ENCODE results near the gene ABHD12. TPM values are rescaled to one million over a fixed set of nuclear protein-coding genes. Genes with fewer than 3 reads are reported as not detected.
"Not testable (repeated sequence)": the region's sequence is repeated elsewhere in the genome, so short reads cannot be mapped to it uniquely, and the experiment has no call there.

ABHD12 gene
- total RNA-seq, 2 experiments from 2014 or later = 17.4 to 18.7 TPM

DNA sequence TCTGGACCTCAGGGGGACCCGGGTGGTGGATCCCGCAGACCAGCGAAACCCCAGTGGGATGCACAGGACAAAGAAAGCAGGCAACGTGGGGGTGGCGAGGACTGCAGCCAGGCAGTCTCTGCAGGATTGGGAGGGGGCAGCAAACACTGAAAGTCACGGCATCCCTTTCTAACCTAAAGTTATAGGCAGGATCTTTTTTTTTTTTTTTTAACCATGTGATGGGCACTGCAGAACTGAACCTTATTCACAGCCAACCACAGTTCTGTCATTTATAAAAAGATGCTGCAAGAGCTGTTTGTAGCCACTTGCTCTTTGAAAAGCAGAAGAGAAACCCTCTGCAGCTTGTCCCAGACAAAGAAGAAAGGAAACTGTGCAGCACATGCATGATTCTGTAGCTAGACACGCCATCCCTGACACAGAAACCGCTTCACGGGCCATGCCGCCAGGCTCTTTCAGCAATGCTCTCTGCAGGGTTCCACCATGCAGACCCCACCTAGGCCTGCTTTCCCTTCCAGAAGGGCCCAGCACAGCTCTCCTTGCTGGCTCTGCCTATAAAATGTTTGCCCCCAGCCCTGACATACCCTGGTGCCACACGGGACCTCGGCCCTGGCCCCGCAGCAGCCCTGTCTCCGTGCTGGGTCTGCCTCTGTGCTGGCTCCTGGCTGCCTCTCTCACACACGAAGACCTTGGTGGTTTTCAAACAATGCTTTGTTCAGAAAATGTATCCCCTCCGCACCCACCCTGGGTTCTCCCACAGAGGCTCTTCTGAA lies 72.0 kb downstream of the ABHD12 start:
- intact Hi-C loops (cut with DNase I, micrococcal nuclease) = loop anchor here in 1 of 2 experiments (10.0 kb wide), 1 partner anchor 306 kb away; the partner anchor contains the start of gene NANP
- Mint-ChIP-seq H3K9me3 (ENCODE audit: low read depth) (no peaks in the 10 kb centered on the region), H3K27me3 (no peaks in the 10 kb centered on the region), H3K4me1 (peaks cover 5% of the 10 kb centered on the region), H3K4me3 (no peak overlapping the region), H3K36me3 (ENCODE audit: low read depth) (peaks cover 10% of the 10 kb centered on the region), H3K27ac (no peak overlapping the region)
- ChIA-PET POLR2A (interaction anchor here (0.6 kb wide), 1 partner anchor 29 kb away, joined by 3 read pairs; no protein-coding TSS in a partner anchor), CTCF (no interaction called here)
- ATAC-seq = no peak
- DNase-seq = no peak

DNA sequence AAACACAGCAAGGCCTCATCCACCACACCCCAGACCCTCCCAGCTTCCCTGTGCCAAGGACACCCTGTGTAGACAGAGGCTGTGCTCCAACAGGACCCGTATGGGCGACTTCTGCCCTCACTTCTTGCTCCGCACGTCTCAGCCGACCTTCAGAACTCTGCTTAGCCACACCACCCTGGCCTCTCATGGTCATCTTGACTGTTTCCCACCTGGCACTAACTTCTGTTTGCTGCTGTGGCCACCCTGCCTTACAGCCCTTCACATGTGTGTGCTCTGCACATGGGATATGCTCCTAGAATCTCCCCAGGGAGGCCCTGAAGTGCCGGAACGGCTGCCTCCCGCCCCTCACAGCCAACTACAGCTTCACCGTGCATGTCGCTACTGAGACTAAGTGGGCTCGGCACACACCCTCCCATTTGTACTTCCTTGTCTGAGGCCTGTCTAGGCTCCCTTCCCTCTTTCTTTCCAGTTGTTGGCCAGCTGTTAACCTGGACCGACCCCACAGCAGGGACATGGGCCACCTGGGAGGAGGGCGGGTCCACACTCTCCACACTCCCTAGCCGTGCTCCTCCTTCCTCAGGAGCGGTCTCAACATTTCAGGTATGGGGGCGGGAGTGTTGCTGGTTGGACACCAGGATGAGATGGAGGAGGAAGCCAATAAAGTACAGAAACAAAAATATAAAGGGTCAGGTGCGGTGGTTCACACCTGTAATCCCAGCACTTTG lies 73.1 kb downstream of the ABHD12 start:
- H3K27me3 Mint-ChIP-seq = no peaks in the 10 kb centered on the region
- ChIA-PET CTCF (no interaction called here), POLR2A (no interaction called here)
- H3K4me1 Mint-ChIP-seq = peaks cover 6% of the 10 kb centered on the region
- ATAC-seq = no peak
- no peak for DNase-seq
- H3K27ac Mint-ChIP-seq = no peak overlapping the region
- H3K9me3 Mint-ChIP-seq (ENCODE audit: low read depth) = no peaks in the 10 kb centered on the region
- intact Hi-C loops (cut with DNase I, micrococcal nuclease) = loop anchor here in 1 of 2 experiments (10.0 kb wide), 1 partner anchor 307 kb away; the partner anchor contains the start of gene NANP
- H3K36me3 Mint-ChIP-seq (ENCODE audit: low read depth) = peaks cover 14% of the 10 kb centered on the region
- H3K4me3 Mint-ChIP-seq = no peak overlapping the region

DNA sequence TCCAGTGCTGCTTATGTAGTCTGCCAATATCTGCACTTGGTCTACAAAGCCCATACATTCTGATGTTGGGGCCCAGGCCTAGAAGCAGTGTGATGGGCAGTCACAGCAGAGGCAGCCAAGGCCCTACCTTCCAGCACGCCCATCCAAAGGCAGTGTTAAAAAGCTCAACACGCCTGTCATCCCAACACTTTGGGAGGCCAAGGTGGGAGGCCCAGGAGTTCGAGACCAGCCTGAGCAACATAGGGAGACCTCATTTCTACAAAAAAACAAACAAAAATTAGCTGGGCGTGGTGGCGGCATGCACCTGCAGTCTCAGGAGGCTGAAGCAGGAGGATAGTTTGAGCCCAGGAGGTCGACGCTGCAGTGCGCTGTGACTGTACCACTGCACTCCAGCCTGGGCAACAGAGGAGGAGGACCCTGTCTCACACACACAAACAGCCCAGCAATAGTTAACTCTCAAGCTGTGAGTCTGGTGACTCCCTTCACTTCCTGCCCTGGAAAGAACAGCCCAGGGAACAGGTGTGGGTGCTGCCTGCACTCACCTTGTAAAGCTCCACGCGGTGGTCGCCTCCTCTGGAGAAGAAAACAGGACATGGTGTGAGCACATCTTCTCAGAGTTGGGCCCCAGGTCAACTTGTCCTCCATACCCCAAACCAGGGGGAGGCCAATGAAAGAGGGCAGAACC lies 74.0 kb downstream of the ABHD12 start:
- intact Hi-C loops (cut with DNase I, micrococcal nuclease) = loop anchor here in 1 of 2 experiments (10.0 kb wide), 1 partner anchor 308 kb away; the partner anchor contains the start of gene NANP
- Mint-ChIP-seq H3K27ac (no peak overlapping the region), H3K9me3 (ENCODE audit: low read depth) (no peaks in the 10 kb centered on the region), H3K4me1 (peaks cover 9% of the 10 kb centered on the region), H3K4me3 (no peak overlapping the region), H3K27me3 (no peaks in the 10 kb centered on the region), H3K36me3 (ENCODE audit: low read depth) (peaks cover 10% of the 10 kb centered on the region)
- no peak for ATAC-seq
- ChIA-PET CTCF (no interaction called here), POLR2A (no interaction called here)
- no peak for DNase-seq

DNA sequence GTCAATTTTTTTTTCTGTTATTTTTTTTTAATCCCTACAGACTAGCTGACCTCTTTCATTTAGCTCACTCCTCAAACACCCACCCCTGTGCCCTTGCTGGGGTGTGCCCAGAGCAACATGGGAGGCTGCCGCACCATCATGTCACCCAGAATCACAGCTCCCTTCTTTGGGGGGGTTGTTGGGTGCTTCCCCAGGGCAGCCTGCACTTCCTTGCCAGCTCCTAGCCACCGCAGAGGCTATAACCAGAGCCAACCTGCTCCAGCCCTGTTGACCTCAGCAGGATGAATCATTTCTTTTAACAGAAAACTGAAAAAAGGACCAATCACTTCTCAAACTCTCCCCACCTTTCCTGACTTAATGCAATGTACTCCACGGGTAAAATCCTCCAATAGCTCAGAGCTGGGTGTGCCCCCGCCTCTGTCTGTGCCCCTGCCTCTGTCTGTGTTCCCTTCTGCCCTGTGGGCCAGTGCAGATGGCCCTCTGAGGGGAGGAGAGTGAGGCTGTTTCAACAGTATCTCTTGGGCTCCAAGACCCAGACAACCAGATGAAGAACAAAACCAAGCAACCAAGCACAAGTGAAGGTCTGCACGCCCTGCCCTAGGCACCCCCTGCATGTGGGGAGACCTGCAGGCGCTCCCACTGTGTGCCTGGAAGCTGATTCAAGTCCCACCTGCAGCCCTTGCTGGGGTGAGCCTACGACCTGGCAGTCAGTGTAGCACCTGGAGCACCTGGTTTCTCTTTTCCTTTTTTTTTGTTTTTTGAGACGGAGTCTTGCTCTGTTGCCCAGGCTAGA lies 75.0 kb downstream of the ABHD12 start:
- POLR2A ChIA-PET = no interaction called here
- no peak overlapping the region for H3K4me3 Mint-ChIP-seq
- intact Hi-C loops (cut with DNase I, micrococcal nuclease) = loop anchor here in 1 of 2 experiments (10.0 kb wide), 1 partner anchor 309 kb away; the partner anchor contains the start of gene NANP
- no peak for ATAC-seq
- no peaks in the 10 kb centered on the region for H3K9me3 Mint-ChIP-seq (ENCODE audit: low read depth)
- DNase-seq = no peak
- no peak overlapping the region for H3K27ac Mint-ChIP-seq
- no peaks in the 10 kb centered on the region for H3K27me3 Mint-ChIP-seq
- H3K4me1 Mint-ChIP-seq = peaks cover 19% of the 10 kb centered on the region
- CTCF ChIA-PET = no interaction called here
- peaks cover 6% of the 10 kb centered on the region for H3K36me3 Mint-ChIP-seq (ENCODE audit: low read depth)

DNA sequence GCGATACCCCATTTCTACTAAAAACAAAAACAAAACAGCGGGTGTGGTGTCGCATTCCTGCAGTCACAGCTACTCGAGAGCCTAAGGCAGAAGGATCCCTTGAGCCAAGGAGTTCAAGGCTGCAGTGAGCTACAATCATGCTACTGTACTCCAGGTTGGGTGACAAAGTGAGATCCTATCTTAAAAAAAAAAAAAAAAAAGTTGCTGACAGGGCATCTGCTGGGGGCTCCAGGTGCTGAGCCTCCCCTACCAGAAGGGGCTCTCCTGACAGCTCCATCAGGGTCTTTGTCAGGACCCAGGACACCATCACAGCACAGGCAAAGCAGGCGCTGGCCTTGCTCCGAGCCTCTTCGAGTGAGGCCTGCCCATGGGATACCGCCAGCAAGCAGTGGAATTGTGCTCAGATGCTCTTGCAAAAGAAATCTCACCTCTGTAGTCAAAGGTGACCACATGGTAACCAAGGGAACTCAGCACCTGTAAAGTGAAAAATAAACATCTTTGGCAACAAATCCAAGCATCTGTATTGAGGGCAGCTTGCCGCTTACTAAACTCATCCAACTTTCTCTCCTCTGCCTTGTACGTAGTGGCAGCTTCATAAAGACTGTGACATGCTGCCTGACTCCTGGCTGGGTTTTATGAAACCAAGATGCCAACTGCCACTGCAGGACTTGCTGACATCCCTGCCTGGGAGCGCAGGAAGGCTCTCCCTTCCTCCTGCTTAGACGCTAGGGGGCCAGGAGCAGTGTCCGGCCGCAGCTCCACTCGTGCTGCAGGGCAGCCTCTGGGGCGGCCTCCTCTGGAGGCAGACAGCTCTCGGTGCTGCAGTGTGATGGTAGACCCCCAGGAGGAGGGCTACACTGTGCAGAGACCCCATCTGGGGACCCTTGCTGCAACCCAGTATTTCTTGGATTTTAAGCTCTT lies 75.9 kb downstream of the ABHD12 start:
- no peaks in the 10 kb centered on the region for H3K9me3 Mint-ChIP-seq (ENCODE audit: low read depth)
- CTCF ChIA-PET = no interaction called here
- DNase-seq (no peak), ATAC-seq (no peak)
- H3K36me3 Mint-ChIP-seq (ENCODE audit: low read depth) = peaks cover 6% of the 10 kb centered on the region
- no peak overlapping the region for H3K4me3 Mint-ChIP-seq
- H3K27ac Mint-ChIP-seq = no peak overlapping the region
- H3K4me1 Mint-ChIP-seq = peaks cover 28% of the 10 kb centered on the region
- no peaks in the 10 kb centered on the region for H3K27me3 Mint-ChIP-seq
- POLR2A ChIA-PET = no interaction called here
- intact Hi-C loops (cut with DNase I, micrococcal nuclease) = loop anchor here in 1 of 2 experiments (5.0 to 10.0 kb wide), 3 partner anchors 257 to 367 kb away; partner anchors contain the start of genes ACSS1, CST7 and NANP

DNA sequence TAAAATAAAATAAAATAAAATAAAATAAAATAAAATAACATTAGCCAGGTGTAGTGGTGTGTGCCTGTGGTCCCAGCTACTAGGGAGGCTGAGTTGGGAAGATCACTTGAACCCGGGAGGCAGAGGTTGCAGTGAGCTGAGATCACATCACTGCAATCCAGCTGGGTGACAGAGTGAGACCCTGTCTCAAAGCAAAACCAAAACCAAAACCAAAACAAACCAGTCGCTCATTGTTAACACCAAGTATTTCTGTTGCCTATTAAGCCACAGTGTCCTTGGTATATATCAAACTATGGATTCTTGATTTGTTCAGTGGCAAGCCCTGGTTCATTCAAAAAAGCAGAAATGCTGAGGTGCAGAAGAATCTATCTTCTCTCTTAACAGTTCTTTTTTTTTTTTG lies 77.0 kb downstream of the ABHD12 start:
- no peaks in the 10 kb centered on the region for H3K27me3 Mint-ChIP-seq
- CTCF ChIA-PET = no interaction called here
- intact Hi-C loops (cut with DNase I, micrococcal nuclease) = loop anchor here in 1 of 2 experiments (5.0 to 10.0 kb wide), 3 partner anchors 256 to 366 kb away; partner anchors contain the start of genes ACSS1, CST7 and NANP

DNA sequence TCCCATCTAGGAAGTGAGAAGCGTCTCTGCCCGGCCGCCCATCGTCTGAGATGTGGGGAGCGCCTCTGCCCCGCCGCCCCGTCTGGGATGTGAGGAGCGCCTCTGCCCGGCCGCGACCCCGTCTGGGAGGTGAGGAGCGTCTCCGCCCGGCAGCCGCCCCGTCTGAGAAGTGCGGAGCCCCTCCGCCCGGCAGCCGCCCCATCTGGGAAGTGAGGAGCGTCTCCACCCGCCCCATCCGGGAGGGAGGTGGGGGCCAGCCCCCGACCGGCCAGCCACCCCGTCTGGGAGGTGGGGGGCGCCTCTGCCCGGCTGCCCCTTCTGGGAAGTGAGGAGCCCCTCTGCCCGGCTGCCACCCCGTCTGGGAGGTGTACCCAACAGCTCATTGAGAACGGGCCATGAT lies 77.9 kb downstream of the ABHD12 start:
- ATAC-seq; H3K9me3 Mint-ChIP-seq (ENCODE audit: low read depth); CTCF ChIA-PET; DNase-seq; H3K4me3 Mint-ChIP-seq; H3K27ac Mint-ChIP-seq; H3K27me3 Mint-ChIP-seq; H3K36me3 Mint-ChIP-seq (ENCODE audit: low read depth); POLR2A ChIA-PET: not testable (repeated sequence)
- H3K4me1 Mint-ChIP-seq = peaks cover 35% of the 10 kb centered on the region
- intact Hi-C loops (cut with DNase I, micrococcal nuclease) = loop anchor here in 1 of 2 experiments (5.0 to 10.0 kb wide), 3 partner anchors 255 to 365 kb away; partner anchors contain the start of genes ACSS1, CST7 and NANP

More for the DNA sequence above, 77.0 kb downstream of the ABHD12 start:
- H3K36me3 Mint-ChIP-seq (ENCODE audit: low read depth) = peaks cover 6% of the 10 kb centered on the region
- H3K4me1 Mint-ChIP-seq = peaks cover 35% of the 10 kb centered on the region
- no peak for ATAC-seq
- no peak for DNase-seq
- H3K4me3 Mint-ChIP-seq = no peak overlapping the region
- H3K9me3 Mint-ChIP-seq (ENCODE audit: low read depth) = no peaks in the 10 kb centered on the region
- POLR2A ChIA-PET = no interaction called here
- no peak overlapping the region for H3K27ac Mint-ChIP-seq

DNA sequence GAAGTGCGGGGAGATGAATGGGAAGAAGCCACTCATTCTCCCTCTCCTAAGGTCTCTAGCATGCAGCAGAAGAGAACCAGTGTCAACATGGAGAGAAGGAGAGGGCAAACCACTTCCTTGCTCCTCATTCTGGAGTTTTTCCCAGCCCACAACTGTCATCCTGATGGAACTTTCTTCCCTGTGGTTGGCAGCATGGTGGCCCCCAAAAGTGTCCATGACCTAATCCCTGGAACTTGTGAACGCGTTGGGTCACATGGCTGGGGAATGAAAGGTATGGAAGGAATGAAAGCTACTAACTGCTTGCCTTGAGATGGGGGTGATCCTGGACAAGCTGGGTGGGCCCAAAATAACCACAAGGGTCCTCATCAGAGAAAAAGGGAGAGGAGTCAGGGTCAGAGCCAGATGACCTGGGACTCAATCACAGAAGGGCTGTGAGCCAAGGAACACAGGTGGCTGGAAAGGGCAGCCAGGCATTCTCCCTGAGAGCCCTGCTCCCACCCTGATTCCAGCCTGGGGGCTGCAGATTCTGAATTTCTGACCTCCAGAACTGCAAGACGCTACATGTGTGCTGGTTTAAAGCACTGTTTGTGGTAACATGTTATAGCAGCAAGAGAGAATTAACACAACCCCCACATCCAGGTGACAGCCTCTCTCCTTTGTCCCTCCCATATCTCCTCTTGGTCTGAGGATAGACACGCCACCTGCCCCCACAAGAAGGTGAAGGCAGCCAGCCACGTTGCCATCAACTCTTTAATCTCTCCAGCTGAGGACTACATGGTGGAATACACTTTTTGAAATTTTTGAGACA lies 79.5 kb downstream of the ABHD12 start:
- Mint-ChIP-seq H3K4me1 (peaks cover 35% of the 10 kb centered on the region), H3K27me3 (no peaks in the 10 kb centered on the region), H3K4me3 (peak overlapping the region; percentile 59), H3K9me3 (ENCODE audit: low read depth) (no peaks in the 10 kb centered on the region), H3K36me3 (ENCODE audit: low read depth) (peaks cover 5% of the 10 kb centered on the region), H3K27ac (peak overlapping the region; percentile 94)
- ATAC-seq = no peak
- DNase-seq = no peak
- ChIA-PET POLR2A (interaction anchor here (0.6 kb wide), 4 partner anchors 69 to 325 kb away, joined by 3 read pairs; partner anchors contain the start of gene ABHD12), CTCF (interaction anchor here (1.0 to 1.6 kb wide), 4 partner anchors 11 to 96 kb away, joined by 3 to 6 read pairs (median 4); partner anchors contain the start of gene GINS1)
- intact Hi-C loops (cut with DNase I, micrococcal nuclease) = loop anchor here (1.0 to 10.0 kb wide), 9 partner anchors 62 to 364 kb away; partner anchors contain the start of genes ABHD12 (in 2 of the 2), ACSS1 (in 1 of the 2), APMAP (in 1 of the 2) and CST7 (in 1 of the 2)

DNA sequence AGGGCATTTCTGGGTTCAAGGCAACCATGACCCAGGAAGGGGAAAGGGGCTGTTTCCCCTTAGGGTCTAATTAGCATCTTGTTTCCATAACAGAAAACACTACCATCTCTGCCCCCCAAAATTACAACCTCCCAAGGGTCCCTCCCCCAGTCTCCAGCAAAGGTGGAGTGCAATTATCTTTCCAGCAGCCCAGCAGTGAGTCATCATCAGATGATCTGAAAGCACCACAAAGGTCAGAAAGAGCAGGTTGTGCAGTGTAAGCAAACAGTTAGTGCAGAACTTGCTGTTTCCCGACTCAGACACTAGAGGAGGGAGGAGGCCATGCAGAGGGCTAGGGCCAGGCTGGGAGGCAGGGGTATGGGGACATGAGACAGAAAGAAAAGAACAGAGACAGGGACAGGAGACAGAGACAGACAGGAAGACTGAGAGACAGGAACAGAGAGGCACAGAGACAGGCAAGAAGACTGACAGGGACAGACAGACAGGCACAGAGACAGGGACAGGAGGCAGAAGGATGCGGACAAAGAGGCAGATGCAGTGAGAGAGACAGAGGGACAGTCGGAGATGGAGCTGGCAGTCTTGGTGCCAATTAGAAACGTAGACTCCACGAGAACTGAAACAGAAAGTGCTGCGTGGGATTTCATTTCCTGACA lies 80.2 kb downstream of the ABHD12 start:
- DNase-seq (peak; percentile 79), ATAC-seq (peak; percentile 97)
- H3K27me3 Mint-ChIP-seq = no peaks in the 10 kb centered on the region
- intact Hi-C loops (cut with DNase I, micrococcal nuclease) = loop anchor here (1.0 to 10.0 kb wide), 9 partner anchors 62 to 363 kb away; partner anchors contain the start of genes ABHD12 (in 2 of the 2), ACSS1 (in 1 of the 2), APMAP (in 1 of the 2) and CST7 (in 1 of the 2)
- peaks cover 5% of the 10 kb centered on the region for H3K36me3 Mint-ChIP-seq (ENCODE audit: low read depth)
- H3K4me1 Mint-ChIP-seq = peaks cover 35% of the 10 kb centered on the region
- ChIA-PET CTCF (interaction anchor here (0.6 to 1.4 kb wide), 5 partner anchors 10 to 193 kb away, joined by 3 to 4 read pairs (median 3); partner anchors contain the start of gene GINS1), POLR2A (interaction anchor here (0.6 kb wide), 3 partner anchors 70 to 324 kb away, joined by 3 read pairs; partner anchors contain the start of gene ABHD12)
- no peaks in the 10 kb centered on the region for H3K9me3 Mint-ChIP-seq (ENCODE audit: low read depth)
- peak overlapping the region; percentile 94 for H3K27ac Mint-ChIP-seq
- H3K4me3 Mint-ChIP-seq = peak overlapping the region; percentile 59
